Astrocyte (in vitro differentiated cells and primary cell): ENCODE results near the gene LYPD3. TPM values are rescaled to one million over a fixed set of nuclear protein-coding genes. Genes with fewer than 3 reads are reported as not detected.

Source experiments
- DNase-seq: peaks from one replicate; pipeline ENCODE4 v3.0.0-alpha.2; 2010; ENCODE audit warnings: low read depth
- FAIRE-seq: peaks from 2 replicates; lab custom pipeline; 2011; peaks lifted over from hg19 to GRCh38; lab: Jason Lieb, UNC
- H2AFZ ChIP-seq: 2 replicates; pipeline ENCODE4 v1.6.0; 2012; ENCODE audit warnings: low read depth, low read length, inconsistent platforms
- H3K27ac ChIP-seq: 2 replicates; pipeline ENCODE4 v1.5.1; 2011; ENCODE audit warnings: low read depth, low read length, inconsistent platforms
- H3K27me3 ChIP-seq: 2 replicates; pipeline ENCODE4 v1.6.0; 2011; ENCODE audit warnings: low read length, inconsistent platforms; ENCODE audit not compliant: insufficient read depth
- H3K36me3 ChIP-seq: 2 replicates; pipeline ENCODE4 v1.5.1; 2011; ENCODE audit warnings: low read length, inconsistent platforms; ENCODE audit not compliant: insufficient read depth
- H3K4me1 ChIP-seq: 2 replicates; pipeline ENCODE4 v1.5.1; 2011; ENCODE audit warnings: low read length, inconsistent platforms; ENCODE audit not compliant: insufficient read depth
- H3K4me2 ChIP-seq: 2 replicates; pipeline ENCODE4 v1.6.0; 2012; ENCODE audit warnings: low read length, inconsistent platforms
- H3K4me3 ChIP-seq: 2 replicates; pipeline ENCODE4 v1.5.1; 2011; ENCODE audit warnings: low read depth, mild to moderate bottlenecking, low read length, inconsistent platforms; ENCODE audit not compliant: insufficient read depth
- H3K79me2 ChIP-seq: 2 replicates; pipeline ENCODE4 v1.6.0; 2012; ENCODE audit warnings: mild to moderate bottlenecking, low read length, inconsistent platforms; ENCODE audit not compliant: insufficient read depth
- H3K9ac ChIP-seq: 2 replicates; pipeline ENCODE4 v1.6.0; 2012; ENCODE audit warnings: mild to moderate bottlenecking, low read length, inconsistent platforms
- H3K9me3 ChIP-seq: 2 replicates; pipeline ENCODE4 v1.5.1; 2012; ENCODE audit warnings: low read depth, mild to moderate bottlenecking, low read length, inconsistent platforms; ENCODE audit not compliant: insufficient read depth
- H4K20me1 ChIP-seq: 2 replicates; pipeline ENCODE4 v1.6.0; 2012; ENCODE audit warnings: low read length, inconsistent platforms; ENCODE audit not compliant: insufficient read depth
- H3K27ac Mint-ChIP-seq: one replicate; pipeline ENCODE4 v1.8.0; 2021; ENCODE audit warnings: mild to moderate bottlenecking, mixed read lengths; ENCODE audit not compliant: unreplicated experiment
- H3K27me3 Mint-ChIP-seq: one replicate; pipeline ENCODE4 v1.8.0; 2021; ENCODE audit warnings: low read depth, mixed read lengths; ENCODE audit not compliant: unreplicated experiment
- H3K36me3 Mint-ChIP-seq: one replicate; pipeline ENCODE4 v1.8.0; 2021; ENCODE audit warnings: low read depth, mixed read lengths; ENCODE audit not compliant: unreplicated experiment
- H3K4me1 Mint-ChIP-seq: one replicate; pipeline ENCODE4 v1.8.0; 2021; ENCODE audit warnings: low read depth, mixed read lengths; ENCODE audit not compliant: unreplicated experiment
- H3K4me3 Mint-ChIP-seq: one replicate; pipeline ENCODE4 v1.8.0; 2021; ENCODE audit warnings: mild to moderate bottlenecking, moderate library complexity, mixed read lengths; ENCODE audit not compliant: unreplicated experiment
- H3K9me3 Mint-ChIP-seq: one replicate; pipeline ENCODE4 v1.8.0; 2021; ENCODE audit warnings: mild to moderate bottlenecking, mixed read lengths; ENCODE audit not compliant: unreplicated experiment
- CTCF ChIP-seq: IDR thresholded peaks from 2 replicates; pipeline ENCODE4 v1.5.1; 2011; ENCODE audit warnings: low read depth, mild to moderate bottlenecking, inconsistent platforms, low read length, moderate library complexity; ENCODE audit not compliant: insufficient read depth
- EZH2 ChIP-seq: IDR thresholded peaks from 2 replicates; pipeline ENCODE4 v1.6.1; 2012; ENCODE audit warnings: mild to moderate bottlenecking, low read length, inconsistent platforms; ENCODE audit not compliant: insufficient read depth
- total RNA-seq: library from RNA; stranded (reverse); gene quantifications from 2 replicates; pipeline ENCODE4 v1.2.1, GENCODE V29; 2021

LYPD3 gene
- total RNA-seq, 1 donor from 2014 or later, result 0.54 TPM

- Histone ChIP-seq H3K4me2 (no peak overlapping the region), H3K4me1 (peaks cover 3% of the 10 kb centered on the region), H3K79me2 (no peaks in the 10 kb centered on the region), H3K9me3 (no peaks in the 10 kb centered on the region), H4K20me1 (no peaks in the 10 kb centered on the region), H3K4me3 (no peak overlapping the region), H3K27me3 (no peaks in the 10 kb centered on the region), H2AFZ (no peak overlapping the region), H3K9ac (no peak overlapping the region), H3K36me3 (no peaks in the 10 kb centered on the region), H3K27ac (no peak overlapping the region)
- no peak for DNase-seq
- H3K9me3 Mint-ChIP-seq, result no peaks in the 10 kb centered on the region
- H3K27ac Mint-ChIP-seq, result no peak overlapping the region
- TF ChIP-seq CTCF (no peak), EZH2 (no peak)
- no peak for FAIRE-seq
- H3K27me3 Mint-ChIP-seq, result peaks cover 6% of the 10 kb centered on the region
- no peaks in the 10 kb centered on the region for H3K36me3 Mint-ChIP-seq
- no peaks in the 10 kb centered on the region for H3K4me1 Mint-ChIP-seq
- no peak overlapping the region for H3K4me3 Mint-ChIP-seq
These were observed 44.5 kb downstream of the LYPD3 start for GRCh38 chr19:43420954-43421353.

- H3K4me3 Mint-ChIP-seq, result no peak overlapping the region
- no peak overlapping the region for H3K4me2 ChIP-seq
- H3K27me3 Mint-ChIP-seq, result peaks cover 2% of the 10 kb centered on the region
- no peaks in the 10 kb centered on the region for H3K79me2 ChIP-seq
- H3K4me3 ChIP-seq, result no peak overlapping the region
- no peak overlapping the region for H3K27ac Mint-ChIP-seq
- no peaks in the 10 kb centered on the region for H3K4me1 ChIP-seq
- DNase-seq (no peak), FAIRE-seq (no peak)
- H2AFZ ChIP-seq, result no peak overlapping the region
- no peaks in the 10 kb centered on the region for H3K4me1 Mint-ChIP-seq
- H3K27ac ChIP-seq, result no peak overlapping the region
- no peak overlapping the region for H3K9ac ChIP-seq
- no peak for TF ChIP-seq EZH2
- no peak for TF ChIP-seq CTCF
- no peaks in the 10 kb centered on the region for H3K9me3 ChIP-seq
- H3K27me3 ChIP-seq, result no peaks in the 10 kb centered on the region
- H4K20me1 ChIP-seq, result no peaks in the 10 kb centered on the region
- H3K36me3 Mint-ChIP-seq, result no peaks in the 10 kb centered on the region
- H3K9me3 Mint-ChIP-seq, result peaks cover 6% of the 10 kb centered on the region
- H3K36me3 ChIP-seq, result no peaks in the 10 kb centered on the region
These were observed 48.3 kb downstream of the LYPD3 start for GRCh38 chr19:43416951-43417623.

GRCh38 chr19:43414554-43414953 is 50.9 kb downstream of the LYPD3 start, which contains the start of gene TEX101:
Gene TEX101, plus strand, starts transcription at chr19:43414890. Its CDS starts 1,030 bp downstream, at chr19:43415920.
- peaks cover 8% of the 10 kb centered on the region for H3K9me3 Mint-ChIP-seq
- H3K79me2 ChIP-seq, result no peaks in the 10 kb centered on the region
- no peak within 1 kb of the TSS for H3K4me2 ChIP-seq
- H3K27me3 ChIP-seq, result no peaks in the 10 kb centered on the region
- no peak within 1 kb of the TSS for H3K27ac ChIP-seq
- H4K20me1 ChIP-seq, result no peaks in the 10 kb centered on the region
- no peak for TF ChIP-seq CTCF
- no peak for TF ChIP-seq EZH2
- no peaks in the 10 kb centered on the region for H3K4me1 ChIP-seq
- no peak within 1 kb of the TSS for H2AFZ ChIP-seq
- no peak for DNase-seq
- H3K36me3 ChIP-seq, result no peaks in the 10 kb centered on the region
- no peaks in the 10 kb centered on the region for H3K9me3 ChIP-seq
- no peak within 1 kb of the TSS for H3K27ac Mint-ChIP-seq
- H3K36me3 Mint-ChIP-seq, result no peaks in the 10 kb centered on the region
- H3K9ac ChIP-seq, result no peak within 1 kb of the TSS
- H3K4me3 Mint-ChIP-seq, result no peak within 1 kb of the TSS
- no peaks in the 10 kb centered on the region for H3K27me3 Mint-ChIP-seq
- H3K4me3 ChIP-seq, result no peak within 1 kb of the TSS
- H3K4me1 Mint-ChIP-seq, result no peaks in the 10 kb centered on the region
- no peak for FAIRE-seq
